Mesothelial cell of epicardium (in vitro differentiated cells): Measurements from ENCODE around the gene GABRA5. TPM values are rescaled to one million over a fixed set of nuclear protein-coding genes. Genes with fewer than 3 reads are reported as not detected.
"Not testable (repeated sequence)": the region's sequence is repeated elsewhere in the genome, so short reads cannot be mapped to it uniquely, and the experiment has no call there.

Experiments used
- DNase-seq, 2 experiments: peaks; one replicate each; pipeline ENCODE4 v3.0.0; 2021; ENCODE audit warnings: low spot score in 2 of 2; ENCODE audit not compliant: unreplicated experiment in 2 of 2
- H3K27ac Mint-ChIP-seq: 2 replicates; pipeline ENCODE4 v1.8.0; 2021; ENCODE audit warnings: mixed read lengths
- H3K27me3 Mint-ChIP-seq: 2 replicates; pipeline ENCODE4 v1.8.0; 2021; ENCODE audit warnings: low read depth, mixed read lengths
- H3K36me3 Mint-ChIP-seq: 2 replicates; pipeline ENCODE4 v1.8.0; 2021; ENCODE audit warnings: mixed read lengths
- H3K4me1 Mint-ChIP-seq: 2 replicates; pipeline ENCODE4 v1.8.0; 2021; ENCODE audit warnings: mixed read lengths
- H3K4me3 Mint-ChIP-seq: 2 replicates; pipeline ENCODE4 v1.8.0; 2021; ENCODE audit warnings: mild to moderate bottlenecking, moderate library complexity, mixed read lengths
- H3K9me3 Mint-ChIP-seq: 2 replicates; pipeline ENCODE4 v1.8.0; 2021; ENCODE audit warnings: mixed read lengths
- CTCF ChIP-seq: fragments of 200-600 bp; sonication (generic); IDR thresholded peaks from one replicate; pipeline ENCODE4 v1.5.0; 2021; ENCODE audit warnings: antibody characterized with exemption; ENCODE audit not compliant: unreplicated experiment
- total RNA-seq: library from RNA; stranded (reverse); gene quantifications from 3 replicates; pipeline ENCODE4 v1.2.1, GENCODE V29; 2021

Gene GABRA5
- total RNA-seq, 1 donor from 2014 or later = 0.49 TPM

GRCh38 chr15:26891448-26892181 is 24.8 kb downstream of the GABRA5 start:
- no peak overlapping the region for H3K4me3 Mint-ChIP-seq
- no peaks in the 10 kb centered on the region for H3K4me1 Mint-ChIP-seq
- peak; percentile 80 for TF ChIP-seq CTCF
- peak in 1 of 2 experiments; percentile 89 for DNase-seq
- no peaks in the 10 kb centered on the region for H3K36me3 Mint-ChIP-seq
- H3K27ac Mint-ChIP-seq = no peak overlapping the region
- H3K9me3 Mint-ChIP-seq = no peaks in the 10 kb centered on the region
- H3K27me3 Mint-ChIP-seq = peaks cover 13% of the 10 kb centered on the region

GRCh38 chr15:26892182-26892518 is 25.3 kb downstream of the GABRA5 start:
- no peaks in the 10 kb centered on the region for H3K9me3 Mint-ChIP-seq
- peaks cover 13% of the 10 kb centered on the region for H3K27me3 Mint-ChIP-seq

GRCh38 chr15:26892678-26893077 is 25.8 kb downstream of the GABRA5 start:
- H3K27ac Mint-ChIP-seq = no peak overlapping the region
- DNase-seq = no peak
- H3K27me3 Mint-ChIP-seq = peaks cover 12% of the 10 kb centered on the region
- H3K4me1 Mint-ChIP-seq = no peaks in the 10 kb centered on the region
- H3K9me3 Mint-ChIP-seq = no peaks in the 10 kb centered on the region
- no peak overlapping the region for H3K4me3 Mint-ChIP-seq
- no peak for TF ChIP-seq CTCF
- no peaks in the 10 kb centered on the region for H3K36me3 Mint-ChIP-seq

More at GRCh38 chr15:26892182-26892518, 25.3 kb downstream of the GABRA5 start:
- Mint-ChIP-seq H3K4me3 (no peak overlapping the region), H3K4me1 (no peaks in the 10 kb centered on the region), H3K36me3 (no peaks in the 10 kb centered on the region), H3K27ac (no peak overlapping the region)
- no peak for DNase-seq
- no peak for TF ChIP-seq CTCF

GRCh38 chr15:26893351-26894065 is 26.6 kb downstream of the GABRA5 start:
- Mint-ChIP-seq H3K36me3 (no peaks in the 10 kb centered on the region), H3K9me3 (no peaks in the 10 kb centered on the region), H3K4me1 (no peaks in the 10 kb centered on the region), H3K27ac (no peak overlapping the region), H3K4me3 (no peak overlapping the region), H3K27me3 (peaks cover 11% of the 10 kb centered on the region)
- no peak for TF ChIP-seq CTCF
- DNase-seq = no peak

- Mint-ChIP-seq H3K27ac (no peak overlapping the region), H3K9me3 (peaks cover 2% of the 10 kb centered on the region), H3K36me3 (no peaks in the 10 kb centered on the region), H3K4me3 (no peak overlapping the region), H3K27me3 (peaks cover 5% of the 10 kb centered on the region), H3K4me1 (no peaks in the 10 kb centered on the region)
- TF ChIP-seq CTCF = no peak
- DNase-seq = no peak
Measured at GRCh38 chr15:26894181-26894580, 27.3 kb downstream of the GABRA5 start.

GRCh38 chr15:26895346-26895745 is 28.5 kb downstream of the GABRA5 start:
- DNase-seq, H3K4me3 Mint-ChIP-seq, H3K36me3 Mint-ChIP-seq, H3K27me3 Mint-ChIP-seq, H3K4me1 Mint-ChIP-seq, H3K27ac Mint-ChIP-seq, H3K9me3 Mint-ChIP-seq: not testable (repeated sequence)
